IMR-90 (cell line): Measurements from ENCODE around the gene TMEM38B. TPM values are rescaled to one million over a fixed set of nuclear protein-coding genes. Genes with fewer than 3 reads are reported as not detected.

Source experiments
- ATAC-seq: fragments of 200-7000 bp; cut with Tn5 transposase; 2 replicates; pipeline ENCODE4 v1.9.1; 2020; ENCODE audit warnings: low read depth, mild to moderate bottlenecking, moderate library complexity
- Bru-seq: library from RNA; stranded (reverse); fragments of 400-500 nt; gene quantifications from one replicate; lab custom pipeline; 2021; lab: Mats Ljungman, UMichigan
- BruChase-seq, 2 experiments: library from RNA; stranded (reverse); fragments of 400-500 nt; gene quantifications; one replicate each; lab custom pipeline; 2021; lab: Mats Ljungman, UMichigan
- BruUV-seq: library from RNA; stranded (reverse); fragments of 400-500 nt; replicated peaks from 2 replicates; lab custom pipeline; 2021; lab: Mats Ljungman, UMichigan
- CTCF ChIA-PET: fragments of 300-600 bp; formaldehyde crosslinking; extraction: SDS; loops from one replicate; lab custom pipeline; 2021; ENCODE audit warnings: antibody characterized with exemption; lab: Yijun Ruan, JAX
- POLR2A ChIA-PET: fragments of 300-600 bp; sonication (Branson Sonifier 250); formaldehyde crosslinking; loops from one replicate; lab custom pipeline; 2022; ENCODE audit warnings: antibody characterized with exemption; ENCODE audit not compliant: unreplicated experiment; lab: Charles Lee
- DNase-seq: peaks from one replicate; pipeline ENCODE4 v3.0.0; 2013
- H2AFZ ChIP-seq: replicated peaks from 2 replicates; pipeline ENCODE3; 2013; ENCODE audit warnings: low read length, mild to moderate bottlenecking; ENCODE audit not compliant: poor library complexity
- H2AK5ac ChIP-seq: 2 replicates; pipeline ENCODE4 v1.6.1; 2013; ENCODE audit warnings: low read depth, low read length, inconsistent platforms
- H2AK9ac ChIP-seq: replicated peaks from 2 replicates; pipeline ENCODE3; 2013; ENCODE audit warnings: mild to moderate bottlenecking, low read depth, low read length, moderate library complexity; ENCODE audit not compliant: poor library complexity
- H2BK120ac ChIP-seq: 2 replicates; pipeline ENCODE4 v1.6.1; 2013; ENCODE audit warnings: low read depth, low read length, inconsistent platforms
- H2BK15ac ChIP-seq: 3 replicates; pipeline ENCODE4 v1.6.1; 2013; ENCODE audit warnings: low read depth, low read length, inconsistent platforms
- H2BK20ac ChIP-seq: 2 replicates; pipeline ENCODE4 v1.6.1; 2013; ENCODE audit warnings: low read depth, mild to moderate bottlenecking, inconsistent platforms, low read length, moderate library complexity
- H2BK5ac ChIP-seq: 2 replicates; pipeline ENCODE4 v1.6.1; 2013; ENCODE audit warnings: mild to moderate bottlenecking, low read depth, low read length, inconsistent platforms; ENCODE audit not compliant: poor library complexity, severe bottlenecking
- H3K14ac ChIP-seq: replicated peaks from 2 replicates; pipeline ENCODE4 v1.6.1; 2013; ENCODE audit warnings: low read depth, low read length, inconsistent platforms
- H3K18ac ChIP-seq: 2 replicates; pipeline ENCODE4 v1.6.1; 2013; ENCODE audit warnings: low read depth, low read length, control low read depth
- H3K23ac ChIP-seq: 2 replicates; pipeline ENCODE4 v1.6.1; 2013; ENCODE audit warnings: low read depth, low read length, inconsistent platforms
- H3K27ac ChIP-seq: 2 replicates; pipeline ENCODE4 v1.5.1; 2013; ENCODE audit warnings: mild to moderate bottlenecking, control low read depth, low read length; ENCODE audit not compliant: insufficient read depth
- H3K27me3 ChIP-seq: 2 replicates; pipeline ENCODE4 v1.6.1; 2013; ENCODE audit warnings: low read length; ENCODE audit not compliant: control insufficient read depth, insufficient read depth
- H3K36me3 ChIP-seq: 2 replicates; pipeline ENCODE4 v1.6.1; 2013; ENCODE audit warnings: low read length, mixed read lengths; ENCODE audit not compliant: control insufficient read depth, insufficient read depth
- H3K4ac ChIP-seq: 2 replicates; pipeline ENCODE4 v1.6.1; 2013; ENCODE audit warnings: low read depth, low read length, inconsistent platforms
- H3K4me1 ChIP-seq: 2 replicates; pipeline ENCODE4 v1.6.1; 2013; ENCODE audit warnings: low read length, mixed read lengths; ENCODE audit not compliant: control insufficient read depth, insufficient read depth
- H3K4me2 ChIP-seq: 2 replicates; pipeline ENCODE4 v1.6.1; 2013; ENCODE audit warnings: low read depth, mild to moderate bottlenecking, control low read depth, low read length, moderate library complexity
- H3K4me3 ChIP-seq: 2 replicates; pipeline ENCODE4 v1.5.1; 2013; ENCODE audit warnings: low read depth, mild to moderate bottlenecking, control low read depth, low read length, moderate library complexity; ENCODE audit not compliant: insufficient read depth
- H3K56ac ChIP-seq: 2 replicates; pipeline ENCODE4 v1.6.1; 2013; ENCODE audit warnings: low read length, inconsistent platforms; ENCODE audit not compliant: insufficient read depth; ENCODE audit errors: extremely low read depth
- H3K79me1 ChIP-seq, 2 experiments: 2 replicates each; pipeline ENCODE4 v1.6.1; 2013; ENCODE audit warnings: low read length in 2 of 2, inconsistent platforms in 1 of 2, low read depth in 1 of 2
- H3K9ac ChIP-seq: 2 replicates; pipeline ENCODE4 v1.6.1; 2013; ENCODE audit warnings: low read depth, low read length, control low read depth
- H3K9me1 ChIP-seq: 2 replicates; pipeline ENCODE4 v1.6.1; 2013; ENCODE audit warnings: low read length, inconsistent platforms; ENCODE audit not compliant: insufficient read depth
- H3K9me3 ChIP-seq: 2 replicates; pipeline ENCODE4 v1.6.1; 2013; ENCODE audit warnings: low read length; ENCODE audit not compliant: control insufficient read depth, insufficient read depth
- H4K20me1 ChIP-seq: 2 replicates; pipeline ENCODE4 v1.6.1; 2013; ENCODE audit warnings: low read length, inconsistent platforms; ENCODE audit not compliant: insufficient read depth
- H4K5ac ChIP-seq: 2 replicates; pipeline ENCODE4 v1.6.1; 2013; ENCODE audit warnings: mild to moderate bottlenecking, low read depth, low read length, control low read depth
- H4K8ac ChIP-seq, 2 experiments: 2 replicates each; pipeline ENCODE4 v1.6.1; 2013; ENCODE audit warnings: low read depth in 2 of 2, low read length in 2 of 2, control low read depth in 1 of 2, inconsistent platforms in 1 of 2
- H4K91ac ChIP-seq: 2 replicates; pipeline ENCODE4 v1.6.1; 2013; ENCODE audit warnings: low read depth, low read length, inconsistent platforms; ENCODE audit not compliant: insufficient read depth
- CEBPB ChIP-seq: IDR thresholded peaks from 2 replicates; pipeline ENCODE4 v1.6.1; 2012; ENCODE audit warnings: low read depth, low read length, improper control_type of control experiment
- CTCF ChIP-seq: conservative IDR thresholded peaks from 2 replicates; pipeline ENCODE4 v1.5.1; 2012; ENCODE audit warnings: mild to moderate bottlenecking, low read depth, low read length, improper control_type of control experiment
- MAFK ChIP-seq: IDR thresholded peaks from 2 replicates; pipeline ENCODE4 v1.6.1; 2012; ENCODE audit warnings: low read depth, low read length, improper control_type of control experiment
- MXI1 ChIP-seq: IDR thresholded peaks from 2 replicates; pipeline ENCODE4 v1.6.1; 2012; ENCODE audit warnings: low read depth, mild to moderate bottlenecking, low read length, moderate library complexity, borderline replicate concordance
- NFE2L2 ChIP-seq: fragments of 150-350 bp; IDR thresholded peaks from 2 replicates; pipeline ENCODE4 v1.6.1; 2016; ENCODE audit warnings: low read depth, mild to moderate bottlenecking, low read length
- POLR2A ChIP-seq: IDR thresholded peaks from 2 replicates; pipeline ENCODE4 v1.6.1; 2012; ENCODE audit warnings: mild to moderate bottlenecking, low read depth, low read length
- RAD21 ChIP-seq: IDR thresholded peaks from 2 replicates; pipeline ENCODE4 v1.6.1; 2012; ENCODE audit warnings: low read length, improper control_type of control experiment
- WGBS, 2 experiments: methylation state at CpG; one replicate each; pipeline versions ENCODE4 v1.1.5 to v1.1.7; 2013; ENCODE audit warnings: missing lambda C conversion rate in 2 of 2; ENCODE audit not compliant: insufficient read length in 1 of 2; ENCODE audit errors: extremely low coverage in 2 of 2; 5-methylcytosine and 5-hydroxymethylcytosine counted together
- dilution Hi-C: fragments of 300-500 bp; cut with HindIII; formaldehyde crosslinking; loops from one replicate; pipeline ENCODE4 v1.14.3; 2018; ENCODE audit warnings: low sequenced_read_pairs; ENCODE audit not compliant: unreplicated experiment
- in situ Hi-C: fragments of 300-500 bp; cut with MboI; formaldehyde crosslinking; loops from 3 replicates; pipeline ENCODE4 v1.14.3; 2019; ENCODE audit warnings: low sequenced_read_pairs, inconsistent platforms, mixed read lengths
- intact Hi-C: fragments of 100-400 bp; cut with micrococcal nuclease; formaldehyde crosslinking; loops from 2 replicates; pipeline ENCODE4 v1.10.0; 2022
- long read RNA-seq: library from polyadenylated mRNA; unstranded; transcript quantifications from one replicate; pipeline ENCODE4 v2.0.0, GENCODE V29; 2021; ENCODE audit not compliant: unreplicated experiment
- polyA plus RNA-seq, 3 experiments: library from polyadenylated mRNA; depleted of rRNA; stranded (reverse); fragments of >200 nt; gene quantifications; 2 replicates each; pipeline ENCODE4 v1.2.3, GENCODE V29; 2012; ENCODE audit warnings: low replicate concordance in 1 of 3
- total RNA-seq: library from RNA; depleted of rRNA; stranded (reverse); fragments of >200 nt; gene quantifications from 2 replicates; pipeline ENCODE4 v1.2.3, GENCODE V29; 2012; rRNA removed
- TF ChIP-seq, protein P1 (sequence below): fragments of 150-350 bp; IDR thresholded peaks from 2 replicates; pipeline ENCODE4 v1.6.1; 2016; ENCODE audit warnings: low read depth, mild to moderate bottlenecking, low read length, moderate library complexity, borderline replicate concordance

Gene TMEM38B, protein sequence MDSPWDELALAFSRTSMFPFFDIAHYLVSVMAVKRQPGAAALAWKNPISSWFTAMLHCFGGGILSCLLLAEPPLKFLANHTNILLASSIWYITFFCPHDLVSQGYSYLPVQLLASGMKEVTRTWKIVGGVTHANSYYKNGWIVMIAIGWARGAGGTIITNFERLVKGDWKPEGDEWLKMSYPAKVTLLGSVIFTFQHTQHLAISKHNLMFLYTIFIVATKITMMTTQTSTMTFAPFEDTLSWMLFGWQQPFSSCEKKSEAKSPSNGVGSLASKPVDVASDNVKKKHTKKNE
- 11.5 and 12.5 TPM in 2 replicates for total RNA-seq
- 3.3 and 3.4 TPM in 2 replicates for polyA plus RNA-seq (2012; rRNA removed)
- polyA plus RNA-seq (2012; cell fraction: cytosol; rRNA removed): 1.3 and 2.0 TPM in 2 replicates
- 0.39 and 1.9 TPM in 2 replicates for polyA plus RNA-seq (2012; cell fraction: nucleus; rRNA removed; ENCODE audit: low replicate concordance)
- percentile 45 among the genes with signal in this experiment for Bru-seq, nascent RNA
- BruChase-seq, experiment 1, labeled RNA remaining after a 6-hour chase: percentile 43 among the genes with signal in this experiment
- BruChase-seq, experiment 2, labeled RNA remaining after a 2-hour chase: percentile 47 among the genes with signal in this experiment
- long read RNA-seq, transcript TMEM38B-202 (6 exons, 3,525 nt): major isoform, 18 of 21 reads
- long read RNA-seq, partial matches to known transcripts: 1 of 21 reads
- long read RNA-seq, other reads (novel, unspliced or antisense): 2 of 21 reads

GRCh38 chr9:105694190-105694847, at the start of gene TMEM38B:
Gene TMEM38B (plus strand): TSS chr9:105694541. CDS start chr9:105694661, 120 bp downstream.
- Histone ChIP-seq H3K4me3 (peak within 1 kb of the TSS; percentile 98), H3K79me1 (no peaks in the 10 kb centered on the region), H2BK20ac (no peak within 1 kb of the TSS), H2BK5ac (no peak within 1 kb of the TSS), H2BK120ac (no peak within 1 kb of the TSS), H2AFZ (peak within 1 kb of the TSS; percentile 97), H4K20me1 (no peaks in the 10 kb centered on the region), H3K4me2 (peak within 1 kb of the TSS; percentile 100), H4K91ac (no peak within 1 kb of the TSS), H3K27me3 (peaks cover 13% of the 10 kb centered on the region), H3K14ac (no peak within 1 kb of the TSS), H3K36me3 (no peaks in the 10 kb centered on the region), H3K56ac (no peak within 1 kb of the TSS), H3K9me3 (no peaks in the 10 kb centered on the region), H3K27ac (peak within 1 kb of the TSS; percentile 60), H3K23ac (peak within 1 kb of the TSS; percentile 73), H2AK9ac (no peak within 1 kb of the TSS), H3K4ac (peak within 1 kb of the TSS; percentile 50; the same call in 1 of the 2 replicates), H3K9ac (peak within 1 kb of the TSS; percentile 85), H4K5ac (no peak within 1 kb of the TSS), H4K8ac (peak within 1 kb of the TSS; percentile 62 to 72; a peak in 2 of 4 replicates), H2BK15ac (no peak within 1 kb of the TSS), H2AK5ac (no peak within 1 kb of the TSS), H3K4me1 (no peaks in the 10 kb centered on the region), H3K18ac (no peak within 1 kb of the TSS), H3K9me1 (no peaks in the 10 kb centered on the region)
- in situ Hi-C loops: no loop called here
- TF ChIP-seq, protein P1, sequence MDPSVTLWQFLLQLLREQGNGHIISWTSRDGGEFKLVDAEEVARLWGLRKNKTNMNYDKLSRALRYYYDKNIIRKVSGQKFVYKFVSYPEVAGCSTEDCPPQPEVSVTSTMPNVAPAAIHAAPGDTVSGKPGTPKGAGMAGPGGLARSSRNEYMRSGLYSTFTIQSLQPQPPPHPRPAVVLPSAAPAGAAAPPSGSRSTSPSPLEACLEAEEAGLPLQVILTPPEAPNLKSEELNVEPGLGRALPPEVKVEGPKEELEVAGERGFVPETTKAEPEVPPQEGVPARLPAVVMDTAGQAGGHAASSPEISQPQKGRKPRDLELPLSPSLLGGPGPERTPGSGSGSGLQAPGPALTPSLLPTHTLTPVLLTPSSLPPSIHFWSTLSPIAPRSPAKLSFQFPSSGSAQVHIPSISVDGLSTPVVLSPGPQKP: no peak
- TF ChIP-seq NFE2L2: no peak
- TF ChIP-seq POLR2A: no peak
- no peak for TF ChIP-seq CEBPB
- no peak for TF ChIP-seq RAD21
- TF ChIP-seq CTCF: no peak
- no peak for TF ChIP-seq MAFK
- peak; percentile 16; the same call in 1 of the 2 replicates for TF ChIP-seq MXI1
- dilution Hi-C loops: no loop called here
- ChIA-PET POLR2A (interaction anchor here (0.6 kb wide), 1 partner anchor 252 kb away, joined by 9 read pairs; no protein-coding TSS in a partner anchor), CTCF (interaction anchor here (1.0 kb wide), 1 partner anchor 23 kb away, joined by 3 read pairs; no protein-coding TSS in a partner anchor)
- ATAC-seq: peak; percentile 95
- DNase-seq: peak; percentile 58
- WGBS, 2 experiments: 0% methylated on average over 7 of the region's 65 CpGs; no CpG with 5 or more reads in 1 of the 2 experiments
- no TSS peak for BruUV-seq
- intact Hi-C loops: loop anchor here (2.0 kb wide), 1 partner anchor 268 kb away; no protein-coding TSS in a partner anchor
